ENCODE measurements around the gene FARP1. TPM values are rescaled to one million over a fixed set of nuclear protein-coding genes. Genes with fewer than 3 reads are reported as not detected.

Gene FARP1
- total RNA-seq, 1 donor: 125 TPM

DNA sequence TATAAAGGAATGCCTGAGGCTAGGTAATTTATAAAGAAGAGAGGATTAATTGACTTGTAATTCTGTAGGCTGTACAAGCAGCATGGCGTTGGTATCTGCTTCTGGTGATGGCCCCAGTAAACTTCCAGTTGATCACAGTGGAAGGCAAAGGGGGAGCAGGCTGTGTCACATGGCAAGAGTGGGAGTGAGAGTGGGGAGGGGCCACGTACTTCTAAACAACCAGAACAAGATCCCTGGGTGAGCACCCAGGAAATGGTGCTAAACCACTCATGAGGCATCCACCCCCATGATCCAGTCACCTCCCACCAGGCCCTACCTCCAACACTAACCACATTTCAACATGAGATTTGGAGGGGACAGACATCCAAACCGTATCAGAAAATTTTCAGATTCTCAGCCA lies 37.2 kb downstream of the FARP1 start:
- no peak overlapping the region for H3K4me3 ChIP-seq (ENCODE audit: low read depth, low read length)
- TF ChIP-seq, protein P1, sequence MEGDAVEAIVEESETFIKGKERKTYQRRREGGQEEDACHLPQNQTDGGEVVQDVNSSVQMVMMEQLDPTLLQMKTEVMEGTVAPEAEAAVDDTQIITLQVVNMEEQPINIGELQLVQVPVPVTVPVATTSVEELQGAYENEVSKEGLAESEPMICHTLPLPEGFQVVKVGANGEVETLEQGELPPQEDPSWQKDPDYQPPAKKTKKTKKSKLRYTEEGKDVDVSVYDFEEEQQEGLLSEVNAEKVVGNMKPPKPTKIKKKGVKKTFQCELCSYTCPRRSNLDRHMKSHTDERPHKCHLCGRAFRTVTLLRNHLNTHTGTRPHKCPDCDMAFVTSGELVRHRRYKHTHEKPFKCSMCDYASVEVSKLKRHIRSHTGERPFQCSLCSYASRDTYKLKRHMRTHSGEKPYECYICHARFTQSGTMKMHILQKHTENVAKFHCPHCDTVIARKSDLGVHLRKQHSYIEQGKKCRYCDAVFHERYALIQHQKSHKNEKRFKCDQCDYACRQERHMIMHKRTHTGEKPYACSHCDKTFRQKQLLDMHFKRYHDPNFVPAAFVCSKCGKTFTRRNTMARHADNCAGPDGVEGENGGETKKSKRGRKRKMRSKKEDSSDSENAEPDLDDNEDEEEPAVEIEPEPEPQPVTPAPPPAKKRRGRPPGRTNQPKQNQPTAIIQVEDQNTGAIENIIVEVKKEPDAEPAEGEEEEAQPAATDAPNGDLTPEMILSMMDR (IDR thresholded peaks at IDR 0.05; ENCODE audit: insufficient read depth, low read depth, low read length): no peak
- no peak for DNase-seq (ENCODE audit: low read depth)

DNA sequence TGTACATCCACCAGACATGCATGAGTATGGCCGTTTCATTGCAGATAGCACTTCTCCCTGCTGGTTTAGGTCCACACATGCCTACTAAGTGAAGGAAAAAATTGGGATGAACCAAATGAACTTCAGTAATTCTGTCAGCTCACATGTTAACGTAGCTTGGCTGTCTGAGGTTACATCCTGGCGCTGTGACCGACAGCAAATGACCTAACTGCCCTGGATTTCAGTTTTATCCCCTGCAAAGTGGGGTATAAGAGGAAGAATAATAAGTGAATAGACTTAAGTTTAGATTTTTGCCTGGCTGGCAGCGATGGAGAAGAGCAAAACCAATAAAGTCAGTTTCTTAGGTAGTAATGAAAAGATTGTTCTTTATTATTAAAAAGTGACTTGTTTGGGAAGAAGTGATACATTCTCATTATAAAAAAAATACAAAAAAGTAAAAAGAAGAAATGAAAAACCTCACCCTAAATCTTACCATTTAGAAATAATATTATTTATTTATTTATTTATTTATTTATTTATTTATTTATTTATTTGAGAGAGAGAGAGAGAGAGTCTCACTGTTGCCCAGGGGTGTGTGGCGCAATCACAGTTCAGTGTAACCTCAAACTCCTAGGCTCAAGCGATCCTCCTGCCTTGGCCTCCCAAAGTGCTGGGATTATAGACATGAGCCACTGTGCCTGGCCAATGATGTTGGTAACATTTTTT lies 38.4 kb downstream of the FARP1 start:
- no peak for DNase-seq (ENCODE audit: low read depth)
- TF ChIP-seq, protein P1 (IDR thresholded peaks at IDR 0.05; ENCODE audit: insufficient read depth, low read depth, low read length): no peak
- no peak overlapping the region for H3K4me3 ChIP-seq (ENCODE audit: low read depth, low read length)

DNA sequence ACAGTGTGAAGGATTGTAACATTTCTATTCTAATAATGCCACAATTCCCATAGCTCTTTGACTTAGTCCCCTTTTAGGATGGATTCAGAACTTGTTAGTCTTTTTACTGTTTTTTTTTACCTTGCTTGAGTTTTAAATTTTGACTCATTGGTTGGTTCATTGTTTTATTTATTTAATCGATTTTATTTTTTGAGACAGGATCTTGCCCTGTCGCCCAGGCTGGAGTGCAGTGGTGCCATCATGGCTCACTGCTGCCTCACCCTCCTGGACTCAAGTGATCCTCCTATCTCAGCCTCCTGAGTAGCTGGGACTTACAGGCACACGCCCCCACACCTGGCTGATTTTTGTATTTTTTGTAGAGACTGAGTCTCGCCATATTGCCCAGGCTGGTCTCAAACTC lies 39.3 kb downstream of the FARP1 start:
- TF ChIP-seq, protein P1 (IDR thresholded peaks at IDR 0.05; ENCODE audit: insufficient read depth, low read depth, low read length): no peak
- H3K4me3 ChIP-seq (ENCODE audit: low read depth, low read length): no peak overlapping the region
- DNase-seq (ENCODE audit: low read depth): no peak

DNA sequence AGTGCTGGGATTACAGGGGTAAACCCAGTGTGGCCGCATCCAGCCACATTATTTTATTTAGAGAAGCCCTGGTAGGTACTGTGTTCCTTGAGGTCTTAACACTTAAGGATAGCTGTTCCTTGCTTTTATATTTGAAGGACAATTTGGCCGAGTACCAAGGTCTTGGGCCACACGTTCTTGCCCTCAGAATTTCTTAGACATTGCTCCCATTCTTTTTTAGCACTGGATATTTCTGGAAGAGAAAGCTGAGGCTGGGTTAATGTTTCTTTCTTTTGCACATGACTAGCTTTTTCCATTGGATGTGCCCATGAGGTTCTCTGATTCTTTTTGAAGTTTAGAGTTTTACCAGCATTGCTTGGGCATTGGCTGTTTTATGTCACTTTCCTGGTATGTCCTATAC lies 39.7 kb downstream of the FARP1 start:
- no peak for DNase-seq (ENCODE audit: low read depth)
- TF ChIP-seq, protein P1 (IDR thresholded peaks at IDR 0.05; ENCODE audit: insufficient read depth, low read depth, low read length): no peak
- no peak overlapping the region for H3K4me3 ChIP-seq (ENCODE audit: low read depth, low read length)

DNA sequence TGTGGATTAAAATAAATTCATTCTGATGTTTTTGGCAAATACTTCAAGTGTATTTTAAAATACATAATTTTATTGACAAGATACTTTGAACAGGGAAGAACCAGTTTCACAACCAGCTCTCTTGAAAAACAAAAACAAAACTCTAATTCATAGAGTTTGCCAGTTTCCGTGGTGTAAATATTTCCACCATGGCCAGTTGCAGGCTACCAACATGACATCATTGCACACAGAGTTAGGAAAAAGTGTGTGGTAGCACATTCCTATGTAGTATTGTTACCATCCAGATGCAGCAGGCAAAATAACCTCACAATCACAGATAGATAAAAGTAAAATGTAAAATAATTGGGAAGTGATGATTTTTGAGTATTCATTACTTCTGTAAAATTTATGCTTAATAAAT lies 41.9 kb downstream of the FARP1 start:
- no peak overlapping the region for H3K4me3 ChIP-seq (ENCODE audit: low read depth, low read length)
- peak; percentile 76 for DNase-seq (ENCODE audit: low read depth)
- TF ChIP-seq, protein P1 (IDR thresholded peaks at IDR 0.05; ENCODE audit: insufficient read depth, low read depth, low read length): no peak

DNA sequence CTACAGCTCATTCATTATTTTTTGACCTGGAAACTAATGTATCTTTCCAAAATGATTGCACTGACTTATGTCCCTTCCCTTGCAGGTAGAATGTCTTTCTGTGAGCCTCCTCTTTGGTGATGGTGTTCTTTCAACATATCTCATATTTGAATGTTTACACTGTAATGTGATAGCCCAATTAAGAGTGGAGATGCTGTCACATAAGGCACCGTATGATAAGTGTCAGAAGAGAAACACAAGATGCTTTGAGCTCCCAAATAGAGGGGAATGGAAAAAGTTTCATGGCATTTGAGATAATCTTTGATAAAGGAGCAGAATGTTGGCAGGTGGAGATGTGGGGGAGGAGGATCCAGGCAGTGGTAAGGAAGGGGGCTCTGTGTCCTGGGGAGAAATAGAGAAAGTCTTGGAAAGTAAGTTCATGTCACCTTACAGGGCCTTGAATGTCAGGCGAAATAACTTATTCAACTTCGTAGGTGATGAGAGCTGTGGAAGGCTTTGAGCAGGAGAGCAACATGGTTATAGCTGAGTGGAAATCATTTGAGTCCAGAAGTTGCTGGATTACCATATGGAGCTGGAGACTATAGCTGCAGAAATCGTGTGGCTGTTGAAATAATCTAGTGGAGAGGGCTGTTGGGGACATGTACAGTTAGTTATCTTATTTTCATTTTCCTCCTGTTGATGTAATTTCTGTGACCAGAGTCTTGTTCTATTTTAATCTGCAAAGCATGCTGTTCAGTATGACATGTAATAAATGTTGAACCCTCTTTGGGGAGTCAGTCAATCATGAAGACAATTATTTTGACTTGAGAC lies 44.5 kb downstream of the FARP1 start:
- no peak for DNase-seq (ENCODE audit: low read depth)
- no peak overlapping the region for H3K4me3 ChIP-seq (ENCODE audit: low read depth, low read length)
- TF ChIP-seq, protein P1 (IDR thresholded peaks at IDR 0.05; ENCODE audit: insufficient read depth, low read depth, low read length): no peak
